T-cell (primary cell): ENCODE data around the gene SPZ1. TPM values are rescaled to one million over a fixed set of nuclear protein-coding genes. Genes with fewer than 3 reads are reported as not detected.

Experiments
- ATAC-seq, 4 experiments: fragments of 200-7000 bp in 3 of 4; fragments of 150-1000 bp in 1 of 4; cut with Tn5 transposase; replicated peaks in 1 of 4; 1 replicate in 3 of 4; 2 replicates in 1 of 4; pipeline ENCODE4 v1.10.0; 2021; ENCODE audit warnings: moderate library complexity in 3 of 4, mild to moderate bottlenecking in 2 of 4, moderate number of reproducible peaks in 1 of 4
- CTCF ChIA-PET, 2 donors: fragments of 300-600 bp; sonication (Branson Sonifier 250); formaldehyde crosslinking; loops; one replicate each; lab custom pipeline; 2022; ENCODE audit warnings: antibody characterized with exemption in 2 of 2; lab: Charles Lee
- POLR2A ChIA-PET, 2 donors: fragments of 300-600 bp; sonication (Branson Sonifier 250); formaldehyde crosslinking; loops; one replicate each; lab custom pipeline; 2022; ENCODE audit warnings: antibody characterized with exemption in 2 of 2; lab: Charles Lee
- DNase-seq, 35 experiments: peaks; one replicate each; pipeline versions ENCODE4 v3.0.0 to v3.0.0-alpha.2; 2013 to 2023
- H3K27ac ChIP-seq: one replicate; pipeline ENCODE4 v1.5.1; 2013; ENCODE audit warnings: low read length
- H3K27me3 ChIP-seq, 2 experiments: replicated peaks in 1 of 2; 1 replicate in 1 of 2; 2 replicates in 1 of 2; pipeline versions ENCODE4 v1.6.1 to v1.7.0; 2013; ENCODE audit warnings: low read length in 1 of 2, mixed read lengths in 1 of 2; ENCODE audit not compliant: control insufficient read depth in 2 of 2, insufficient read depth in 2 of 2; ENCODE audit errors: extremely low read depth in 1 of 2
- H3K36me3 ChIP-seq, 2 donors: 1 replicate in 1 of 2; 2 replicates in 1 of 2; pipeline versions ENCODE4 v1.6.1 to v1.7.0; 2013; ENCODE audit warnings: low read length in 1 of 2; ENCODE audit not compliant: control insufficient read depth in 2 of 2, insufficient read depth in 1 of 2; ENCODE audit errors: extremely low read depth in 1 of 2
- H3K4me1 ChIP-seq, 2 experiments: 1 replicate in 1 of 2; 2 replicates in 1 of 2; pipeline versions ENCODE4 v1.6.1 to v1.7.0; 2013; ENCODE audit warnings: low read length in 2 of 2, mixed read lengths in 1 of 2; ENCODE audit not compliant: insufficient read depth in 2 of 2, control insufficient read depth in 1 of 2; ENCODE audit errors: extremely low read depth in 1 of 2
- H3K4me3 ChIP-seq, 2 donors: 1 replicate in 1 of 2; 2 replicates in 1 of 2; pipeline versions ENCODE4 v1.5.1 to v1.7.0; 2013; ENCODE audit warnings: mild to moderate bottlenecking in 2 of 2, low read length in 1 of 2, moderate library complexity in 1 of 2; ENCODE audit not compliant: control insufficient read depth in 1 of 2; ENCODE audit errors: extremely low read depth in 1 of 2
- H3K9me3 ChIP-seq: 2 replicates; pipeline ENCODE4 v1.7.0; 2013
- H3K27ac Mint-ChIP-seq, 2 donors: one replicate each; pipeline ENCODE4 v1.8.0; 2020 to 2021; ENCODE audit warnings: mild to moderate bottlenecking in 2 of 2, mixed read lengths in 2 of 2
- H3K27me3 Mint-ChIP-seq, 2 donors: one replicate each; pipeline ENCODE4 v1.8.0; 2021 to 2022; ENCODE audit warnings: mixed read lengths in 2 of 2
- H3K36me3 Mint-ChIP-seq: one replicate; pipeline ENCODE4 v1.8.0; 2021; ENCODE audit warnings: mixed read lengths
- H3K4me1 Mint-ChIP-seq, 3 donors: one replicate each; pipeline ENCODE4 v1.8.0; 2020 to 2022; ENCODE audit warnings: mixed read lengths in 3 of 3, mild to moderate bottlenecking in 1 of 3
- H3K4me3 Mint-ChIP-seq, 3 donors: one replicate each; pipeline ENCODE4 v1.8.0; 2020 to 2022; ENCODE audit warnings: mild to moderate bottlenecking in 3 of 3, mixed read lengths in 3 of 3, moderate library complexity in 3 of 3
- H3K9me3 Mint-ChIP-seq, 3 donors: one replicate each; pipeline ENCODE4 v1.8.0; 2020 to 2022; ENCODE audit warnings: mixed read lengths in 3 of 3
- WGBS: methylation state at CpG from one replicate; pipeline ENCODE4 v1.1.5; 2013; ENCODE audit warnings: missing lambda C conversion rate; ENCODE audit not compliant: insufficient coverage; 5-methylcytosine and 5-hydroxymethylcytosine counted together
- total RNA-seq, 35 experiments: library from RNA in 6 of 35; stranded (reverse) in 6 of 35; fragments of 120-200 nt in 1 of 35; gene quantifications; one replicate each; pipeline versions ENCODE4 v1.2.1 to v1.2.4 and lab custom pipeline; 2013 to 2026

Gene SPZ1
- total RNA-seq, 5 donors from 2014 or later (not counting 1 experiment from before 2014, with no cell fraction given): not detected

DNA sequence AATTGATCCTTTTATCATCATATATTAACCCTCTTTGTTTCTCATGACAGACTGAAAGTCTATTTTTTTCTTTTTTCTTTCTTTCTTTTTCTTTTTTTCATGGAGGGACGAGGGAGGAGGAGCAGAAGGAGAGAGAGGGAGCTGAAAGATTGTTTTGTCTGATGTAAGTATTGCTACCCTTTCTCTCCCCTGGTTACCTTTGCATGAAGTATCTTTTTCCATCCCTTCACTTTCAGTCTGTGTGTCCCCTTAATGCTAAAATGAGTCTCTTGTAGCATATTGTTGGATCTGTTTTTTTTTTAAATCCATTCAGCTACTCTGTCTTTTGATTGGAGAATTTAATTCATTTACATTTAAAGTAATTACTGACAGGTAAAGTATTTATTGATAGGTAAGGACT, 36.4 kb upstream of the SPZ1 start:
- Histone ChIP-seq H3K36me3 (no peaks in the 10 kb centered on the region), H3K9me3 (no peaks in the 10 kb centered on the region), H3K27me3 (peaks cover 0 to 1% of the 10 kb centered on the region in 2 experiments), H3K4me3 (no peak overlapping the region), H3K4me1 (peaks cover 7 to 9% of the 10 kb centered on the region in 2 experiments), H3K27ac (no peak overlapping the region)
- Mint-ChIP-seq H3K4me3 (no peak overlapping the region), H3K9me3 (no peaks in the 10 kb centered on the region), H3K36me3 (no peaks in the 10 kb centered on the region), H3K27me3 (no peaks in the 10 kb centered on the region), H3K4me1 (peaks cover 9 to 29% (median 15%) of the 10 kb centered on the region in 3 donors), H3K27ac (peak overlapping the region in 1 of 2 donors; percentile 1)
- WGBS: no CpG with 5 or more reads among the region's 1 CpG
- DNase-seq (no peak), ATAC-seq (no peak)
- ChIA-PET CTCF (no interaction called here), POLR2A (no interaction called here)

- peak overlapping the region in 1 of 3 donors; percentile 42 for H3K4me3 Mint-ChIP-seq
- 71% methylated on average over 1 of the region's 2 CpGs for WGBS
- H3K27ac Mint-ChIP-seq: peak overlapping the region in 1 of 2 donors; percentile 79
- Histone ChIP-seq H3K9me3 (no peaks in the 10 kb centered on the region), H3K4me3 (no peak overlapping the region), H3K36me3 (no peaks in the 10 kb centered on the region), H3K27me3 (peaks cover 0 to 9% of the 10 kb centered on the region in 2 experiments), H3K27ac (no peak overlapping the region), H3K4me1 (peaks cover 7 to 9% of the 10 kb centered on the region in 2 experiments)
- CTCF ChIA-PET: interaction anchor here (0.6 to 2.0 kb wide), 10 partner anchors 19 to 1260 kb away, joined by 3 to 8 read pairs (median 3); no protein-coding TSS in a partner anchor
- ATAC-seq (peak; percentile 83 to 96 (median 94)), DNase-seq (peak in 23 of 35 experiments; percentile 4 to 43 (median 24))
- POLR2A ChIA-PET: no interaction called here
- H3K9me3 Mint-ChIP-seq: no peaks in the 10 kb centered on the region
- H3K4me1 Mint-ChIP-seq: peaks cover 9 to 29% (median 15%) of the 10 kb centered on the region in 3 donors
- no peaks in the 10 kb centered on the region for H3K27me3 Mint-ChIP-seq
- H3K36me3 Mint-ChIP-seq: no peaks in the 10 kb centered on the region
These were observed 35.1 kb upstream of the SPZ1 start for GRCh38 chr5:80284720-80285119.

DNA sequence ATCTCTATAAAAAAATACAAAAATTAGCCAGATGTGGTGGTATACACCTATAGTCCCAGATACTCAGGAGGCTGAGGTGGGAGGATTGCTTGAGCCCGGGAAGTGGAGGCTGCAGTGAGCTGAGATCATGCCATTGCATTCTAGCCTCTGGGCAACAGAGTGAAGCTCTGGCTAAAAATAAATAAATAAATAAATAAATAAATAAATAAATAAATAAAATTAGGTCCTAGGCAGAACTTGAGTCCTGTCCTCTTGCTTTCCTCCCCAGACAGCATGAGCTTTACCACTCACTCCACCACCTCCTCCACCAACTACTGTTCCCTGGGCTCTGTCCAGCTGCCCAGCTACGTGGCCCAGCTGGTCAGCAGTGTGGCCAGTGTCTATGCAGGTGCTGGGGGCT, 31.6 kb upstream of the SPZ1 start:
- no peaks in the 10 kb centered on the region for H3K36me3 Mint-ChIP-seq
- H3K27ac Mint-ChIP-seq: no peak overlapping the region
- Histone ChIP-seq H3K36me3 (no peaks in the 10 kb centered on the region), H3K27ac (no peak overlapping the region), H3K27me3 (peaks cover 0 to 9% of the 10 kb centered on the region in 2 experiments), H3K4me3 (no peak overlapping the region), H3K4me1 (peaks cover 7 to 9% of the 10 kb centered on the region in 2 experiments), H3K9me3 (no peaks in the 10 kb centered on the region)
- no peaks in the 10 kb centered on the region for H3K9me3 Mint-ChIP-seq
- ATAC-seq (no peak), DNase-seq (no peak)
- peaks cover 9 to 24% (median 12%) of the 10 kb centered on the region in 3 donors for H3K4me1 Mint-ChIP-seq
- POLR2A ChIA-PET: no interaction called here
- CTCF ChIA-PET: no interaction called here
- WGBS: no CpG with 5 or more reads among the region's 2 CpGs
- no peaks in the 10 kb centered on the region for H3K27me3 Mint-ChIP-seq
- H3K4me3 Mint-ChIP-seq: no peak overlapping the region

DNA sequence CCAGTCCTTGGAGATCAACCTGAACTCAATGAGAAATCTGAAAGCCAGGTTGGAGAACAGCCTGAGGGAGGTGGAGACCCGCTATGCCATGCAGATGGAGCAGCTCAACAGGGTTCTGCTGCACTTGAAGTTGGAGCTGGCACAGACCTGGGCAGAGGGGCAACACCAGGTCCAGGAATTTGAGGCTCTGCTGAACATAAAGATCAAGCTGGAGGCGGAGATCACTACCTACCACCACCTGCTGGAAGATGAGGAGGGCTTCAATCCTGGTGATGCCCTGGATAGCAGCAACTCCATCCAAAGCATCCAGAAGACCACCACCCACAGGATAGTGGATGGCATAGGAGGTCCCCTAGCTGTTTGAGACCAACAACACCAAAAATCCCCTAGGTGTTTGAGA, 30.5 kb upstream of the SPZ1 start:
- Mint-ChIP-seq H3K4me1 (peaks cover 9 to 17% (median 11%) of the 10 kb centered on the region in 3 donors), H3K9me3 (no peaks in the 10 kb centered on the region), H3K27me3 (no peaks in the 10 kb centered on the region), H3K27ac (no peak overlapping the region), H3K36me3 (no peaks in the 10 kb centered on the region), H3K4me3 (no peak overlapping the region)
- WGBS: 73% methylated on average over 1 of the region's 2 CpGs
- CTCF ChIA-PET: interaction anchor here in 1 of 2 donors (0.5 to 1.1 kb wide), 2 partner anchors 19 to 149 kb away, joined by 5 to 7 read pairs; no protein-coding TSS in a partner anchor
- no peak for DNase-seq
- no peaks in the 10 kb centered on the region for H3K36me3 ChIP-seq
- peaks cover 6 to 9% of the 10 kb centered on the region in 2 experiments for H3K4me1 ChIP-seq
- ATAC-seq: no peak
- H3K9me3 ChIP-seq: no peaks in the 10 kb centered on the region
- no peak overlapping the region for H3K27ac ChIP-seq
- POLR2A ChIA-PET: no interaction called here
- no peak overlapping the region for H3K4me3 ChIP-seq
- H3K27me3 ChIP-seq: peaks cover 0 to 9% of the 10 kb centered on the region in 2 experiments

DNA sequence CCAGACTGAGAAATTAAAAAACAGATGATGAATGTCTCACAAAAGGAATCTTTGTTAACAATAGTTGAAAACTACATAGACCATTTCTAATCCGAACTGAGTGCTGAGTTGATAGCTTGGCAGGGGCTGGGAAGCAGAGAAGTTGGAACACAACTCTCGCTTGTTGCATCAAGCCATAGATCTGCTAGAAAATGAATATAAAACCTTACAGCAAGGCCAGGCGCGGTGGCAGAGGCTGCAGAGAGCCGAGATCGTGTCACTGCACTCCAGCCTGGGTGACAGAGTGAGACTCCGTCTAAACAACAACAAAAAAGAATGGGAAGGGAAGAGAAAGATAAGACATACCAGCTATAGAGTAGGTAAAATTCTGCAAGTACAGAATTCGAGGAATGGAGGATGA, 28.0 kb upstream of the SPZ1 start:
- no peak overlapping the region for H3K4me3 ChIP-seq
- H3K27me3 ChIP-seq: peaks cover 0 to 9% of the 10 kb centered on the region in 2 experiments
- ATAC-seq (no peak), DNase-seq (no peak)
- Mint-ChIP-seq H3K9me3 (no peaks in the 10 kb centered on the region), H3K27me3 (no peaks in the 10 kb centered on the region), H3K4me1 (no peaks in the 10 kb centered on the region), H3K4me3 (no peak overlapping the region), H3K36me3 (no peaks in the 10 kb centered on the region), H3K27ac (no peak overlapping the region)
- 100% methylated on average over 5 of the region's 8 CpGs for WGBS
- ChIA-PET POLR2A (interaction anchor here in 1 of 2 donors (0.7 kb wide), 1 partner anchor 709 kb away, joined by 5 read pairs; no protein-coding TSS in a partner anchor), CTCF (interaction anchor here in 1 of 2 donors (1.2 kb wide), 1 partner anchor 208 kb away, joined by 4 read pairs; no protein-coding TSS in a partner anchor)
- no peaks in the 10 kb centered on the region for H3K9me3 ChIP-seq
- H3K27ac ChIP-seq: no peak overlapping the region
- no peaks in the 10 kb centered on the region for H3K4me1 ChIP-seq
- no peaks in the 10 kb centered on the region for H3K36me3 ChIP-seq

GRCh38 chr5:80296121-80296520, 23.7 kb upstream of the SPZ1 start:
- H3K4me1 ChIP-seq: no peaks in the 10 kb centered on the region
- H3K9me3 ChIP-seq: no peaks in the 10 kb centered on the region
- ChIA-PET CTCF (no interaction called here), POLR2A (no interaction called here)
- Mint-ChIP-seq H3K4me1 (no peaks in the 10 kb centered on the region), H3K27me3 (no peaks in the 10 kb centered on the region), H3K9me3 (no peaks in the 10 kb centered on the region), H3K4me3 (no peak overlapping the region), H3K36me3 (no peaks in the 10 kb centered on the region), H3K27ac (no peak overlapping the region)
- no CpG with 5 or more reads among the region's 6 CpGs for WGBS
- ATAC-seq: no peak
- no peak overlapping the region for H3K4me3 ChIP-seq
- H3K27ac ChIP-seq: no peak overlapping the region
- H3K27me3 ChIP-seq: no peaks in the 10 kb centered on the region
- DNase-seq: no peak
- no peaks in the 10 kb centered on the region for H3K36me3 ChIP-seq
